Measurements from ENCODE around the gene AP2S1.

DNA sequence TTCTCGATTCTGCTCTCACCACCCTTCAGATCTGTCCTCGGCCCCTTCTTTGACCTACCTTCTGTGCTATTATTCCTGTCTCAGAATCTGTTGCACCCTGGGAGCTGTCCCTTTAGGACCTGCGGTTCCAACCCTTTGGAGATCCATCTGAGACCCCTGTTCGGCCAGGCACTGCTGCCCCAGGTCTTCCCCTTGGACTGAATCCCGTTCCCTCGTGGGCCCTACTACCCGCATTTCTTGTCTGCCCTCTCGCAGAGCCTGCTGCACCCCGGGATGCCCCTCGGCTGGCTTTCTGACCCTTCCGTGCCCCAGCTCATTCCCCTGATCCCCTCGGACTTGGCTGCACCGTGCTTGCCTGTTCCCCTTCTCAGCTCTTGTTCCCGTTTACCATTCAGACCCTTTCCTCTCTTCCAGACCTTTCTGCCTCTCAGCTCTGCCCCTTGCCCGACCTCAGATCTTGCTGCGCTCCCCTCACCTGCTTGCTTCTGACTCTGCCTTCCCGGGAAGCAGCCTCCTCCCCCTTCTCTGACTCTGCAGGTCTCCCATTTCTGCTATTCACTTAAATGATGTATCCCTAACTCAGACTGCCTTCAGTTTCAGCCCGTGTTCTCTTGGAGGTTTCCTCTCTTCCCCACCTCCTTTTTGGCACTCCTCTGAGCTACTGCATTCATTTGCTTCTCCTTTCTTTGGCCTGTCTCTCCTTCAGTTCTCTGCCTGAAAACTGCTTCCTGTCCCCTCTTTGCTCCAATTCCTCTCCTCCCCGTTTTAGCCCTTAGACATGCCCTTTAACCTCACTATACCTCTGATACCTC lies 11.3 kb upstream of the AP2S1 start:
- TF ChIP-seq CTCF (conservative IDR thresholded peaks at IDR 0.05; ENCODE audit: low read depth in 2 of 2): no peak
- no peak for TF ChIP-seq POLR2AphosphoS5 (IDR thresholded peaks at IDR 0.05; ENCODE audit: low read depth)

All from GM23338 (cell line).